SK-N-SH treated with all-trans-retinoic acid at 6 μM for 48 hours (cell line): ENCODE results near the gene CHST12.

Source experiments
- ATAC-seq: fragments of 200-7000 bp; cut with Tn5 transposase; 3 replicates; pipeline ENCODE4 v1.9.1; 2020; ENCODE audit warnings: mild to moderate bottlenecking, moderate library complexity
- ARNTL ChIP-seq: fragments of 450-650 bp; formaldehyde crosslinking; IDR thresholded peaks from 2 replicates; pipeline ENCODE4 v1.5.0; 2020; ENCODE audit warnings: low read depth, mild to moderate bottlenecking, moderate library complexity, borderline replicate concordance
- BACH2 ChIP-seq: fragments of 250-450 bp; sonication (Bioruptor Pico); IDR thresholded peaks from 2 replicates; pipeline ENCODE4 v1.9.0; 2021; ENCODE audit warnings: mild to moderate bottlenecking, borderline replicate concordance
- CREB5 ChIP-seq: fragments of 250-450 bp; sonication (Bioruptor Pico); IDR thresholded peaks from 2 replicates; pipeline ENCODE4 v1.5.1; 2020; ENCODE audit warnings: low read depth, mild to moderate bottlenecking, moderate library complexity
- CSRNP3 ChIP-seq: fragments of 250-450 bp; sonication (Bioruptor Pico); IDR thresholded peaks from 2 replicates; pipeline ENCODE4 v1.5.1; 2021; ENCODE audit warnings: mild to moderate bottlenecking, moderate library complexity
- ESRRG ChIP-seq: fragments of 250-450 bp; sonication (Bioruptor Pico); IDR thresholded peaks from 2 replicates; pipeline ENCODE4 v1.6.1; 2021; ENCODE audit warnings: mild to moderate bottlenecking
- ISL1 ChIP-seq: fragments of 250-450 bp; sonication (Bioruptor Pico); IDR thresholded peaks from 2 replicates; pipeline ENCODE4 v2.1.2; 2022; ENCODE audit warnings: mild to moderate bottlenecking, moderate library complexity
- OSR1 ChIP-seq: fragments of 250-450 bp; sonication (Bioruptor Pico); IDR thresholded peaks from 2 replicates; pipeline ENCODE4 v1.8.0; 2022; ENCODE audit warnings: moderate library complexity, mild to moderate bottlenecking, inconsistent platforms
- PATZ1 ChIP-seq: fragments of 250-450 bp; sonication (Bioruptor Pico); IDR thresholded peaks from 2 replicates; pipeline ENCODE4 v1.8.0; 2020; ENCODE audit warnings: mild to moderate bottlenecking, moderate library complexity, borderline replicate concordance
- POU6F1 ChIP-seq: fragments of 250-450 bp; sonication (Bioruptor Pico); IDR thresholded peaks from 2 replicates; pipeline ENCODE4 v1.8.0; 2021; ENCODE audit warnings: low read depth, mild to moderate bottlenecking, moderate library complexity, borderline replicate concordance
- PPARA ChIP-seq: fragments of 250-450 bp; sonication (Bioruptor Pico); IDR thresholded peaks from 2 replicates; pipeline ENCODE4 v1.5.0; 2020; ENCODE audit warnings: mild to moderate bottlenecking, borderline replicate concordance
- RARB ChIP-seq: fragments of 250-450 bp; sonication (Bioruptor Pico); IDR thresholded peaks from 2 replicates; pipeline ENCODE4 v1.8.0; 2021; ENCODE audit warnings: mild to moderate bottlenecking, moderate library complexity
- SNAI2 ChIP-seq: fragments of 250-450 bp; sonication (Bioruptor Pico); IDR thresholded peaks from 2 replicates; pipeline ENCODE4 v1.5.0; 2020; ENCODE audit warnings: mild to moderate bottlenecking, moderate library complexity
- TCF4 ChIP-seq: fragments of 250-450 bp; sonication (Bioruptor Pico); IDR thresholded peaks from 2 replicates; pipeline ENCODE4 v1.8.0; 2021; ENCODE audit warnings: mild to moderate bottlenecking, moderate library complexity, borderline replicate concordance
- TOX ChIP-seq: fragments of 250-450 bp; sonication (Bioruptor Pico); IDR thresholded peaks from 2 replicates; pipeline ENCODE4 v1.8.0; 2021; ENCODE audit warnings: mild to moderate bottlenecking, moderate library complexity, borderline replicate concordance
- TSHZ2 ChIP-seq: fragments of 250-450 bp; sonication (Bioruptor Pico); IDR thresholded peaks from 2 replicates; pipeline ENCODE4 v1.5.0; 2020; ENCODE audit warnings: mild to moderate bottlenecking, moderate library complexity
- ZFP30 ChIP-seq: fragments of 450-650 bp; formaldehyde crosslinking; IDR thresholded peaks from 2 replicates; pipeline ENCODE4 v1.5.0; 2022; ENCODE audit warnings: mild to moderate bottlenecking, moderate library complexity
- ZNF565 ChIP-seq: fragments of 450-650 bp; formaldehyde crosslinking; conservative IDR thresholded peaks from 2 replicates; pipeline ENCODE4 v1.5.0; 2020; ENCODE audit warnings: low read depth, mild to moderate bottlenecking, moderate library complexity
- ZNF70 ChIP-seq: fragments of 450-650 bp; formaldehyde crosslinking; IDR thresholded peaks from 2 replicates; pipeline ENCODE4 v1.5.0; 2020; ENCODE audit warnings: mild to moderate bottlenecking, moderate library complexity
- ZNF8 ChIP-seq: fragments of 450-650 bp; formaldehyde crosslinking; IDR thresholded peaks from 2 replicates; pipeline ENCODE4 v1.5.0; 2020; ENCODE audit warnings: mild to moderate bottlenecking, moderate library complexity

CHST12 gene

GRCh38 chr7:2437136-2437535, 33.7 kb downstream of the CHST12 start (continued):
- TF ChIP-seq TSHZ2 (CRISPR knock-in tag) (no peak), ZFP30 (no peak), PPARA (CRISPR knock-in tag) (no peak)
- TF ChIP-seq, all 23 proteins: peak for 0

GRCh38 chr7:2437537-2438148, 34.2 kb downstream of the CHST12 start:
- TF ChIP-seq ZNF8 (CRISPR knock-in tag) (no peak), TCF4 (CRISPR knock-in tag) (no peak), ARNTL (CRISPR knock-in tag) (no peak), PATZ1 (CRISPR knock-in tag) (no peak), RARB (no peak), CSRNP3 (CRISPR knock-in tag) (no peak), ZNF70 (CRISPR knock-in tag) (no peak), BACH2 (CRISPR knock-in tag) (no peak), TOX (no peak), ESRRG (CRISPR knock-in tag) (no peak), TSHZ2 (CRISPR knock-in tag) (no peak), POU6F1 (no peak)
- no peak for ATAC-seq

GRCh38 chr7:2438186-2438585, 34.8 kb downstream of the CHST12 start:
- ATAC-seq, result no peak
- TF ChIP-seq BACH2 (CRISPR knock-in tag) (no peak), ZNF565 (CRISPR knock-in tag) (no peak), OSR1 (CRISPR knock-in tag) (no peak), ZNF8 (CRISPR knock-in tag) (no peak), ZNF70 (CRISPR knock-in tag) (no peak)

- ATAC-seq, result no peak
- TF ChIP-seq POU6F1 (no peak), SNAI2 (CRISPR knock-in tag) (no peak), CREB5 (CRISPR knock-in tag) (no peak), ZFP30 (no peak), ZNF565 (CRISPR knock-in tag) (no peak), TCF4 (CRISPR knock-in tag) (no peak), ISL1 (CRISPR knock-in tag) (no peak), PATZ1 (CRISPR knock-in tag) (no peak), OSR1 (CRISPR knock-in tag) (no peak), ZNF8 (CRISPR knock-in tag) (no peak), ARNTL (CRISPR knock-in tag) (no peak)
Measured at GRCh38 chr7:2438775-2439174, 35.4 kb downstream of the CHST12 start.
